SIG-M5 treated with dmso at 0.1 percent for 504 hours (cell line): ENCODE results near the gene NTM.

Experiments
- DNase-seq: peaks from one replicate; lab custom pipeline; 2025; ENCODE audit not compliant: unreplicated experiment; lab: John Stamatoyannopoulos, UW

Gene NTM

GRCh38 chr11:132028380-132029240, 658.2 kb downstream of the NTM start:
- peak; percentile 10 for DNase-seq

- DNase-seq = no peak
Measured at GRCh38 chr11:132030896-132031295, 660.5 kb downstream of the NTM start.

GRCh38 chr11:132032555-132032954, 662.1 kb downstream of the NTM start:
- DNase-seq = no peak

DNA sequence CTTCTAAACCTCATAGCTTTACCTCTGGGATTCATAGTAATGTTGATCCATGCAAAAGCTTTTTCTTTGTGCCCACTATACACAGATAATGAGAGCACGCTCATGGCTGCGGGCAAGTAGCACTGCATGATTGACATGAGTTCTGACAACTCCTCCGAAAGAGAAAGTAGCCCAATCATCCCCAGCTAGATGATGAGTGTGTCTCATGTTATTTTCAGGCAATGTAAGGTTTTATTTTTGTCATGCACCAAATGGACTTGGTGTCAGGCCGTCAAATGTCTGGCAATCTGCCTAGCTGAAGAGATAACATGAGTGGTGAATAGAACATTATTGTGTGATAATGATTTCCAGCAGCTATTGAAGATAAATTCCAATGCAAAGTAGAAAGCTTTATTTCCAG, 662.6 kb downstream of the NTM start:
- no peak for DNase-seq

DNA sequence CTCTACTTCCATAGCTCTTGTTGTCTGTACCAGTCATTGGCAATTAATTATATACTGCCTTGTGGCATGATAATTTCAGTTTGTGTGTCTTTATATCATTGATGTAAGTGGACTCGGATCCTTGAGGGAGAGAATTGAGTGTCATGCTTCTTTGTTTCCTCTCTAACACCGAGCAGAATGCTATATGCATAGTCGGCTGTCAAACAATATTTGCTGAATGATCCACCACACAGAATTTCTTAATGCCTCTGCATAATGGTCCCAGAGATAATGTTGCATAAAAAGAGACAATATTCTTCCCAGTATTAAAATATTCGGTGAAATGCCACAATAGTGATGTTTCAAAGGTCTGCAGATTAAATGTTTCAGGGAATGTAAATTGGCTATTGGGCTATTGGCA, 664.8 kb downstream of the NTM start:
- DNase-seq = no peak

DNA sequence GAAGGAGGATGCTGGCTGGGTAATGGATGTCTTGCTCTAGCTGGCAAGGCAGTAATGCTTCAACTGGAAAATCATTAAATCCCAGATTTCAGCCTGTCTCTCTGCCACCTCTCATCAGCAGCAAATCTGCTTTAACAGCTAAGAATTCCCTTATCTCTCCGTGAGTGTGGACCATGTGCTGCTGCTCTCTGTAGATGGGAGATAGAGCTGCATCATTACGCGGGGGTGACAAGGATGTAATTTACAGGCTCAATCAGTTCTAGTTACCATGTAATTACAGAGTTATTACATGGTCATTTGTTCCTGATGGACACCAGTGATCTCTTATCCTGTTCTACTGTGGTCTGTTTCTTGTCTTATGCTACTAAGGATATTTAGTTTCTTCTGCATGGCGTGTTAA, 665.4 kb downstream of the NTM start:
- no peak for DNase-seq

DNA sequence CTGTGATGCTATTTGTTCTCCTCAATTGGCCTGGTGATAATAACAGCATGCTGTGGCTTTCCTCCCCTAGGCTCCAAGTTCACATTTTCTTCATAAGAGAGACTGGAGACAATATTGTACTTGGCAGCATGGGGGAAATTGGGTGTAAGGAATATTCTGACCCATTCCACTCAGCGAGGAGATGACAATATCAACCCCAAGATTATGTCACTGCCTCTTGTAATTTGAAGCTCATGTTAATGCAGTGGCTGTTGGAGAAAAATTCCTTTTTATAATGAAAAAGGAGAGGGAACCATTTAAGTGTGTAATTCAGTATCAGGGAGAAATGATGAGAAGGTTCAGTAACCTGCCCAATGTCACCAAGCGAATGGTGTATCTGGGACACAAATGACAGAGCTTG, 665.8 kb downstream of the NTM start:
- no peak for DNase-seq

DNA sequence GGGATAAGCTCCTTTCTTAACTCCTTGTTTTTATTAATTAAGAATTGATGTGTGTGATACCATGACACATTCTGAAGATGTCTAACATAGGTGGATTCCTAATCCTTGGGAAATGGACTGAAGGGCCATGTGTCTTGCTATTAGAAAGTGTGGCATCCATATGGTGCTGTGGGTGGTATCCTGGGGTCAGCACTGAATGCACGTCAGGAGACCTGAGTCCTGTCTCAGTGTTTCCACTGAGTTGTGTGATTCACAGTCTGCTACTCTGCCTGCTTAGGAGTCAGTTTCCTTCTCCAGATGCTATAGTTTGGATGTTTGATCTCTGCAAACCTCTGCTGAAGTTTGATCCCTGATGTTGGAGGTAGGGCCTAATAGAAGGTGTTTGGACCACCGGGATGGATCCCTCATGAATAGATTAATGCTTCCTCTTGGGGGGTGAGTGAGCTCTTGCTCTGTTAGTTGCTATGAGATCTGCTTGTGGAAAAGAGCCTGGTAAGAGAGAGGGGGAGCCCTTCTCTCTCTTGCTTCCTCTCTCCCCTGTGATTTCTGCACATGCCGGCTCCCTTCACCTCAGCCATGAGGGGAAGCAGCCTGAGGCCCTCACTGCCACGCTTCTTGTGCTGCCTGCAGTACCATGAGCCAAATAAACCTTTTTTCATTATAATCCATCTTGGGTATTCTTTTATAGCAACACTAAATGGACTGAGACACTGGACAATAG, 666.5 kb downstream of the NTM start:
- DNase-seq = no peak

GRCh38 chr11:132037467-132037862, 667.0 kb downstream of the NTM start:
- DNase-seq = no peak

DNA sequence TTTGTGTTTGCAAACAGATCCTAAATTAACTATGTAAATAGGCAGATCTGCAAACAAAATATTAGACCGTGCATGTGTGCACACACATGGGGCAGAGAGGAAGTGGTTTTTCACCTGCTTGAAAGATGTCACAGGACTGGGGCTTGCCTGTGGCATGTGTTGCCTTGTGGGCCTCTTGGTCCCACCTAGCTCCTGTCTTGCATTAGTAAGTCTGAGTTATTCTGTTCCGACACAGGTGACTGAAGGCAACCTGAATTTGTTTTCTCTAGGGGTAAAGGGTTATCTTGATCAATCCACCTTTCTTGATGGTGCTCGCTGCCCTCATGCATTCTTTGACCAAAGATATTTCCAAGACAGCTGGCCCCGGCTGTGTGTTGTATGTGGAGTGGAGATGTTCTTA, 667.5 kb downstream of the NTM start:
- DNase-seq = no peak

- no peak for DNase-seq
Measured at GRCh38 chr11:132039521-132039920, 669.1 kb downstream of the NTM start.

DNA sequence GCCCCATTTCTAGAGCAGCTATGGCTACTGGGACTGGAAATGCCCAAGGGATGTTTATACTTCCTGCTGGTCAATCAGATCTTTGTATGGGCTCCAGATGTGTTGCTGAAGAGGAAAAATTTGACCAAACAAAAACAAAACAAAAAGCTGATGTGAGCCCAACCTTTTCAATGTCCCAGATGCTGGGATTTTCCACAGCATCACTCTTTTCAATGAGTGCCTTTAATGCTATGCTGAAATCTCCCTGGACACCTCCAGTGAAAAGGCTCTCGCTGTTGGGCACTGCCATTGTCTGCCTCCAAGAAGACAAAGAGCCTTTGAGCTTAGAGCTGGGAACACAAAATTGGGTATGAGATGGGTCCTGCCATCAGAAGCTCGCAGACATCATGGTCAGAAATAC, 671.9 kb downstream of the NTM start:
- DNase-seq = no peak

DNA sequence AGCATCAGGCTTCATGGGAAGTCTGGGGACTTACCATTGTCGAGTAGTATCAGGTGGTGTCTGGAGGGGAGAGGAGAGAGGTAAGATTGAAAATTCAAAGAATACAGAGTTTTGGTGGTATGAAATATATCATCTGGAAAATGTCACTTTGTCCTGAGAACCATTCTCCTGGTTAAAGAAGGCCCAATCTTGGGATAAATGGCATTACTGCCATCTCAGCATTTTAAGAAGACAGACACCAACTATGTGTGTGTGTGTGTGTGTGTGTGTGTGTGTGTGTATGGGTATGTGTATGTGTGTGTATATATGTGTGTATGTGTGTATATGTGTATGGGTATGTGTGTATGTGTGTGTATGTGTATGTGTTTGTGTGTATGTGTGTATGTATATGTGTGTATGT, 673.3 kb downstream of the NTM start:
- no peak for DNase-seq

- DNase-seq = no peak
Measured at GRCh38 chr11:132045107-132045506, 674.7 kb downstream of the NTM start.

GRCh38 chr11:132046288-132046865, 676.0 kb downstream of the NTM start:
- DNase-seq = no peak

DNA sequence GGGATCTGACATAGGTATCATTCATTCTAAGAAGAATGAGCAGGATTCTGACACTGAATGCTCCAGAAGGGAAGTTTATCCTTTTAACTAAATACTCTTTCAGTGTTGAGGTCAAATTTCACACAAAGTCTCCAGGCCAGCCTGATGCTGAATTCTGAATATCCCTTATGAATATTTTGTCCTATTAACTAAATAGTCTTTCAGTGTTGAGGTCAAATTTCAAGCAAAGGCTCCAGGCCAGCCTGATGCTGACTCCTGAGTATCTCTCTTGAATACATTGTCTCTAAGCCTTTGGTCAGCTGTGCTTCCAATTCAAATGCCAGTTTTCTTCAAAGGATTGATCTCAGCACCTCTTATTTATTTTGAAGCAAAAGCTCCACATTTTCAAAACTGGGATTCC, 676.8 kb downstream of the NTM start:
- no peak for DNase-seq

DNA sequence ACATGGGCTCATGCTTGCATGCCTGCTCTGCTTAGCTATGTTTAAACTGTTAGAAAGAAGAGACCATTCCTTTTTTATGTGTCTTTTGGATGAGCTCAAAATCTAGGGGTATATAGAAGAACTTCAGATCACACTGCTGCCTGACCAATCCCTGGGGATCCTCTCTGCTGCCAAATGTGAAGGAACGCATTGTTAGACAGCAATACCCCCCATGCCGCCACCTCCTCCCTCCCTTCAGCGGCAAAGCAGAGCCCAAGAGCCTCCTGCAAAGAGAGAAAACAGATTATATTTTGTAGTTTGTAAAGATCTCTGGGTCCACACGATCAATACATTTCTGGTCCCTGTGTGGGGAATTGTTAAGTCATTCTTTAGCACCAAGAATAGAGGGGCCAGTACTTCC, 677.6 kb downstream of the NTM start:
- no peak for DNase-seq

DNA sequence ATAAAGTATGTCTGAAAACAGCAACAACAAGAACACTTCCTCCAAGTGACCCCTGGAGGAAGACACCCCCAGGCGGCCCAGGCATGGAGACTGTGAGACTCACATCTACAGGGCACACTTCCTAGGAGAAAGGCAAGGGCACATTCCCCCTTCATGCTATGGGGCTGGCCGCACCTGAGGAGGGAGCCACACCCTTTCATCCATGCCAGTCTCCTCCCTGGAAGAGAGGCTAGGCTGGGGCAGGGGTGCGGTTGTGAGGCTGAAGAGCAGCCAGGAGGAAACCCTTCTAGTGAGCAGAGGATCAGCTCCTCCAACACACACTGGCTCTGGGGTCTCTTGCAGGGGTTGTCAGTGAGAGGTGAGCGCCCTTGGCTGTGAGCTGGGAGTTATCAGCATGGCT, 678.8 kb downstream of the NTM start:
- DNase-seq = no peak

- no peak for DNase-seq
Measured at GRCh38 chr11:132050049-132050448, 679.6 kb downstream of the NTM start.

DNA sequence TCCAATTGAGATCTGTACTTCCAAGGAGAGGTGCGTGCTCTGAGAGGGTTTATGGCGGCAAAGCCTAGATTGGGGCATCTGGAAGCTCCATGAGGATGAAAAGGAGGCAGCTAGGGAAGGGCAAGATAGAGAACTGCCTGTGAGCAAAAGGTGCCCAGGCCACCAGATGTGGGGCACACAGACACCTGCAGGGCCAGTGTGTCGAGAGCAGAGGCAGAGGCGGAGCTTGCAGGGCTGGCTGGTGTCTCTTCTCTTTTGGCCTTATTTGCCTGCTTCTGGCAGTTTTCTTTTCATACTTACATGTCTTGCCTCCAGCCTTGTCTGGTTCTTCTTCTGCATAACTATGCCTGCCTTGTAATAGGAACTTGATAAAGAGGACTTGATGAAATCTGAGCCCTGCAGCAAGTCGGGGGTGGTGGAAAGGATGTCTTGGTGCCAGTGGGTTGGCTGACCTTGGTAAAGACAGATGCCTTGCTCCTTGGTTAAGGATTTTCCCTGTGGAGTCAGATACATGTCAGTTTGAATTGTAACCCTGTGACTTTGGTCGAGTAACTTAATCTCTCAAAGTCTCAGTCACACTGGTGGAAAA, 680.3 kb downstream of the NTM start:
- no peak for DNase-seq

GRCh38 chr11:132051704-132052103, 681.3 kb downstream of the NTM start:
- DNase-seq = no peak

DNA sequence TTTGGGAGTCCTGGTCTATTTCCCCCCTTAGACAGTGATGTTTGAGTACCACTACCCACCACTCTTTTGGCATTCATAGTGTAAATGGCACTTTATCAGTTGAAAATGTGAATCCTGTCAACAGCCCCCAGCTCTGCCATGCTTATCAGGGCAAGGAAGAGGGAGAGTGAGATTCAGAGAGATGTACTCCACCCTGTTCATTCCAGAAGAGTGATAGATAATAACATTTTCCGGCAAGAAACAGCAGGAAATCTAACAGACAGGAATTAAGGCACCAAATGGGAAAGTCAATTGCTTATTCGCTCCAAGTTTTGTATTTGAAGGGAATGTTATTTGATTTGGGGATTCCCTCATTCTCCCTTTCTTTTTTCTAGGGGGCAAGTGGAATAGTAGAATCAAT, 681.9 kb downstream of the NTM start:
- no peak for DNase-seq
